ENCODE measurements around the gene PDPN. TPM values are rescaled to one million over a fixed set of nuclear protein-coding genes. Genes with fewer than 3 reads are reported as not detected.

The PDPN gene
- total RNA-seq, 1 experiment from 2014 or later, result not detected

DNA sequence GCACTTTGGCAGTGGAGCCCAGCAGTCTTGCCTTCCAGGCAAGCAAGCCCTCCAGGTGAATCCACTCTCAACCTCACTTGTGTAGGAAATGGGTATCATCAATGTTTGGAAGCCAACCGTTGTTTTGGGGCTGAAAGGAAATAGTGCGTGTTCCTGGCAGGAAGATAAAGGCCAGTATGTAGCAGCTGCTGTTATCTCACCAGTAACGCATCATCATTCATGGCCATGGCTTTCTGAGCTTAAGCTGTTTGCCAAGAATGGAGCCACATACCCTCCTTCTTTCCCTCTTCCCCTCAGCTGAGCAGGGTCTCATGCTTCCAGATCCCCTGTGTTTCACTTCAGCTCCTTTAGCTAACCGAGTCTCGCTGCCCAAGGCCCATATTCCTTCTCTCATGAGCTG is 2.2 kb upstream of the PDPN start:
- no peak overlapping the region for H2AFZ ChIP-seq (ENCODE audit: low read depth, low read length, poor library complexity, severe bottlenecking)
- no peak overlapping the region for H3K27ac ChIP-seq (ENCODE audit: low read depth, low read length)
- H3K4me2 ChIP-seq (ENCODE audit: low read length), result no peak overlapping the region
- ATAC-seq (no peak), DNase-seq (ENCODE audit: low read depth, low spot score) (no peak)
- intact Hi-C loops (cut with micrococcal nuclease), result no loop called here
- ChIA-PET CTCF (no interaction called here), POLR2A (no interaction called here), RAD21 (ENCODE audit: low non-redundant PET in 1 of 2, low total read pairs in 2 of 2, uncharacterized antibody in 2 of 2, unreplicated experiment in 2 of 2) (no interaction called here)
- no peaks in the 10 kb centered on the region for H3K36me3 ChIP-seq (ENCODE audit: control insufficient read depth in 1 of 2, insufficient read depth in 2 of 2, low read length in 2 of 2)
- H3K9ac ChIP-seq (ENCODE audit: low read length), result no peak overlapping the region
- no peaks in the 10 kb centered on the region for H4K20me1 ChIP-seq (ENCODE audit: insufficient read depth)
- no peaks in the 10 kb centered on the region for H3K4me1 ChIP-seq (ENCODE audit: control insufficient read depth in 1 of 2, insufficient read depth in 2 of 2, low read length in 2 of 2)
- BruUV-seq (replicated peaks), result no TSS peak
- TF ChIP-seq, protein P1, sequence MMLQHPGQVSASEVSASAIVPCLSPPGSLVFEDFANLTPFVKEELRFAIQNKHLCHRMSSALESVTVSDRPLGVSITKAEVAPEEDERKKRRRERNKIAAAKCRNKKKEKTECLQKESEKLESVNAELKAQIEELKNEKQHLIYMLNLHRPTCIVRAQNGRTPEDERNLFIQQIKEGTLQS (IDR thresholded peaks at IDR 0.05), result no peak
- no peak for TF ChIP-seq CEBPB (IDR thresholded peaks at IDR 0.05; ENCODE audit: low read depth)
- no peaks in the 10 kb centered on the region for H3K9me2 ChIP-seq (ENCODE audit: insufficient read depth)
- H3K9me3 ChIP-seq (ENCODE audit: control insufficient read depth in 1 of 2, insufficient read depth in 1 of 2, low read depth in 1 of 2, low read length in 2 of 2), result no peaks in the 10 kb centered on the region
- peaks cover 9% of the 10 kb centered on the region for H3K27me3 ChIP-seq (ENCODE audit: insufficient read depth, low read length)
- H3K79me2 ChIP-seq (ENCODE audit: insufficient read depth, low read length), result no peaks in the 10 kb centered on the region
- no peak overlapping the region for H3K4me3 ChIP-seq (replicated peaks in 1 of 2; ENCODE audit: low read depth in 1 of 2, low read length in 2 of 2)

DNA sequence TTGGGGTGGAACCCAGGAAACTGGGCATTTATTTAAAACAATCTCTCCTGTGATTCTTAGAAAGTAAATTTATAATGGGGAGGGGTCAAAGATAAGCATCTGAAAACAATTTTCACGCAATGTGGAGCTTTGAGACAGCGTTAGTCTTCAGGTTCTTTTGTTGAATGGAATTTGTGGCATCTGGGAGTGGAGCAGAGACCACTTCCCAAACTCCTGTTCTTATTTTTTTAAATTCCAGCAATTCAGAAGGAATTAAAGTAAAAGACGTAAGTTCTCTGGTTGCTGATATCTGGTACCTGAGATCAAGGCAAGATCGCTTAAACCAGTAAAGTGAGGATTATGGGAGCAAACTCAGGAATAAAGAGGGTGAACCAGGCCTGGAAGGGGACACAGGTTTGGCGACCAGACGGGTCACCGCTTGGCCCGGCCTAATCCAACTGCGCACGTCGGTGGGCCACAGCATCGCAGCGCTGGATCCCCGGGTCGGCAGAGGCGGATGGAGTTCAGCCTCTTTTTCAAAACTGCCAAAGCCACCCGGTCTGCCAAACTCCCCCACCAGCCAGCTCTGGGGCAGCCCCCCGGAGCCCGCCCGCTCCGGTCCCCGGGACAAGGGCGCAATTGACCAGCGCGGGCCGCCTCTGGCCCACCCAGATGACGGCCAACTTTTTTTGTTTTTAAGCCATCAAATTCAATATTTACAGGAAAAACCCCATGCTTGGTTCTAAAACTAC is 754 bp upstream of the PDPN start:
- TF ChIP-seq TCF7L2 (IDR thresholded peaks at IDR 0.05; ENCODE audit: borderline replicate concordance, extremely low read depth, insufficient read depth, insufficient read length) (no peak), ZFX (IDR thresholded peaks at IDR 0.05) (no peak), CEBPB (IDR thresholded peaks at IDR 0.05; ENCODE audit: low read depth) (no peak), JUND (IDR thresholded peaks at IDR 0.05) (no peak), EZH2 (IDR thresholded peaks at IDR 0.05) (no peak), POLR2A (IDR thresholded peaks at IDR 0.05; ENCODE audit: borderline replicate concordance, extremely low read depth, insufficient read depth, insufficient read length) (no peak)
- TF ChIP-seq, protein P2, sequence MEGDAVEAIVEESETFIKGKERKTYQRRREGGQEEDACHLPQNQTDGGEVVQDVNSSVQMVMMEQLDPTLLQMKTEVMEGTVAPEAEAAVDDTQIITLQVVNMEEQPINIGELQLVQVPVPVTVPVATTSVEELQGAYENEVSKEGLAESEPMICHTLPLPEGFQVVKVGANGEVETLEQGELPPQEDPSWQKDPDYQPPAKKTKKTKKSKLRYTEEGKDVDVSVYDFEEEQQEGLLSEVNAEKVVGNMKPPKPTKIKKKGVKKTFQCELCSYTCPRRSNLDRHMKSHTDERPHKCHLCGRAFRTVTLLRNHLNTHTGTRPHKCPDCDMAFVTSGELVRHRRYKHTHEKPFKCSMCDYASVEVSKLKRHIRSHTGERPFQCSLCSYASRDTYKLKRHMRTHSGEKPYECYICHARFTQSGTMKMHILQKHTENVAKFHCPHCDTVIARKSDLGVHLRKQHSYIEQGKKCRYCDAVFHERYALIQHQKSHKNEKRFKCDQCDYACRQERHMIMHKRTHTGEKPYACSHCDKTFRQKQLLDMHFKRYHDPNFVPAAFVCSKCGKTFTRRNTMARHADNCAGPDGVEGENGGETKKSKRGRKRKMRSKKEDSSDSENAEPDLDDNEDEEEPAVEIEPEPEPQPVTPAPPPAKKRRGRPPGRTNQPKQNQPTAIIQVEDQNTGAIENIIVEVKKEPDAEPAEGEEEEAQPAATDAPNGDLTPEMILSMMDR (IDR thresholded peaks at IDR 0.05 in 2 of 3, conservative IDR thresholded peaks at IDR 0.05 in 1 of 3; ENCODE audit: borderline replicate concordance in 1 of 3, insufficient read depth in 1 of 3, low read depth in 2 of 3, low read length in 2 of 3), result no peak
- TF ChIP-seq, protein P3, sequence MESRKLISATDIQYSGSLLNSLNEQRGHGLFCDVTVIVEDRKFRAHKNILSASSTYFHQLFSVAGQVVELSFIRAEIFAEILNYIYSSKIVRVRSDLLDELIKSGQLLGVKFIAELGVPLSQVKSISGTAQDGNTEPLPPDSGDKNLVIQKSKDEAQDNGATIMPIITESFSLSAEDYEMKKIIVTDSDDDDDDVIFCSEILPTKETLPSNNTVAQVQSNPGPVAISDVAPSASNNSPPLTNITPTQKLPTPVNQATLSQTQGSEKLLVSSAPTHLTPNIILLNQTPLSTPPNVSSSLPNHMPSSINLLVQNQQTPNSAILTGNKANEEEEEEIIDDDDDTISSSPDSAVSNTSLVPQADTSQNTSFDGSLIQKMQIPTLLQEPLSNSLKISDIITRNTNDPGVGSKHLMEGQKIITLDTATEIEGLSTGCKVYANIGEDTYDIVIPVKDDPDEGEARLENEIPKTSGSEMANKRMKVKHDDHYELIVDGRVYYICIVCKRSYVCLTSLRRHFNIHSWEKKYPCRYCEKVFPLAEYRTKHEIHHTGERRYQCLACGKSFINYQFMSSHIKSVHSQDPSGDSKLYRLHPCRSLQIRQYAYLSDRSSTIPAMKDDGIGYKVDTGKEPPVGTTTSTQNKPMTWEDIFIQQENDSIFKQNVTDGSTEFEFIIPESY (IDR thresholded peaks at IDR 0.05; ENCODE audit: extremely low read depth, insufficient replicate concordance, low read length), result no peak
- TF ChIP-seq, protein P1 (IDR thresholded peaks at IDR 0.05), result no peak
- Histone ChIP-seq H3K79me2 (ENCODE audit: insufficient read depth, low read length) (no peaks in the 10 kb centered on the region), H3K4me2 (ENCODE audit: low read length) (no peak overlapping the region), H3K9me3 (ENCODE audit: control insufficient read depth in 1 of 2, insufficient read depth in 1 of 2, low read depth in 1 of 2, low read length in 2 of 2) (no peaks in the 10 kb centered on the region), H3K27me3 (ENCODE audit: insufficient read depth, low read length) (0 out of 2 replicates have a peak, but pooled peaks cover 6% of the 10 kb centered on the region), H3K27ac (ENCODE audit: low read depth, low read length) (no peak overlapping the region), H3K36me3 (ENCODE audit: control insufficient read depth in 1 of 2, insufficient read depth in 2 of 2, low read length in 2 of 2) (no peaks in the 10 kb centered on the region), H3K4me1 (ENCODE audit: control insufficient read depth in 1 of 2, insufficient read depth in 2 of 2, low read length in 2 of 2) (no peaks in the 10 kb centered on the region), H3K9me2 (ENCODE audit: insufficient read depth) (no peaks in the 10 kb centered on the region), H3K4me3 (replicated peaks in 1 of 2; ENCODE audit: low read depth in 1 of 2, low read length in 2 of 2) (no peak overlapping the region), H3K9ac (ENCODE audit: low read length) (no peak overlapping the region), H4K20me1 (ENCODE audit: insufficient read depth) (no peaks in the 10 kb centered on the region), H2AFZ (ENCODE audit: low read depth, low read length, poor library complexity, severe bottlenecking) (no peak overlapping the region)
- ChIA-PET RAD21 (ENCODE audit: low non-redundant PET in 1 of 2, low total read pairs in 2 of 2, uncharacterized antibody in 2 of 2, unreplicated experiment in 2 of 2) (no interaction called here), POLR2A (no interaction called here), CTCF (interaction anchor here (0.6 kb wide), 1 partner anchor 44 kb away, joined by 3 read pairs; no protein-coding TSS in a partner anchor)
- no peak for DNase-seq (ENCODE audit: low read depth, low spot score)
- no peak for ATAC-seq
- BruUV-seq (replicated peaks), result no TSS peak
- intact Hi-C loops (cut with micrococcal nuclease), result no loop called here

Measured in HCT116 (cell line).